ENCODE data around the gene DCUN1D2.
"Not testable (repeated sequence)": the region's sequence is repeated elsewhere in the genome, so short reads cannot be mapped to it uniquely, and the experiment has no call there.

Gene DCUN1D2

GRCh38 chr13:113466383-113466782 is 24.1 kb downstream of the DCUN1D2 start:
- DNase-seq (ENCODE audit: low read depth, low spot score), result no peak

- DNase-seq (ENCODE audit: low read depth, low spot score), result no peak
These were observed 25.2 kb downstream of the DCUN1D2 start for GRCh38 chr13:113465300-113465699.

GRCh38 chr13:113464476-113464875 is 26.0 kb downstream of the DCUN1D2 start:
- DNase-seq (ENCODE audit: low read depth, low spot score), result no peak

- no peak for DNase-seq (ENCODE audit: low read depth, low spot score)
These were observed 29.3 kb downstream of the DCUN1D2 start for GRCh38 chr13:113461022-113461751.

- no peak for DNase-seq (ENCODE audit: low read depth, low spot score)
These were observed 29.9 kb downstream of the DCUN1D2 start for GRCh38 chr13:113460599-113460998.

GRCh38 chr13:113460064-113460555 is 30.4 kb downstream of the DCUN1D2 start:
- no peak for DNase-seq (ENCODE audit: low read depth, low spot score)

- peak; percentile 63 for DNase-seq (ENCODE audit: low read depth, low spot score)
These were observed 32.1 kb downstream of the DCUN1D2 start for GRCh38 chr13:113458253-113459065.

GRCh38 chr13:113457510-113457909 is 33.0 kb downstream of the DCUN1D2 start:
- DNase-seq (ENCODE audit: low read depth, low spot score), result no peak

GRCh38 chr13:113456116-113456702 is 34.3 kb downstream of the DCUN1D2 start:
- no peak for DNase-seq (ENCODE audit: low read depth, low spot score)

GRCh38 chr13:113455384-113455783 is 35.1 kb downstream of the DCUN1D2 start:
- DNase-seq (ENCODE audit: low read depth, low spot score), result no peak

GRCh38 chr13:113454936-113455335 is 35.6 kb downstream of the DCUN1D2 start:
- no peak for DNase-seq (ENCODE audit: low read depth, low spot score)

- DNase-seq (ENCODE audit: low read depth, low spot score), result no peak
These were observed 37.3 kb downstream of the DCUN1D2 start, which contains the start of gene ADPRHL1 for GRCh38 chr13:113452942-113453901. Gene ADPRHL1 (minus strand): TSS chr13:113453488. CDS start chr13:113453437, 51 bp downstream.

- DNase-seq (ENCODE audit: low read depth, low spot score), result no peak
These were observed 38.0 kb downstream of the DCUN1D2 start for GRCh38 chr13:113452466-113452865.

GRCh38 chr13:113451951-113452421 is 38.5 kb downstream of the DCUN1D2 start:
- DNase-seq (ENCODE audit: low read depth, low spot score), result no peak

- DNase-seq (ENCODE audit: low read depth, low spot score), result peak; percentile 62
These were observed 39.5 kb downstream of the DCUN1D2 start for GRCh38 chr13:113450861-113451620.

GRCh38 chr13:113450348-113450744 is 40.2 kb downstream of the DCUN1D2 start:
- not testable (repeated sequence) for DNase-seq (ENCODE audit: low read depth, low spot score)

- no peak for DNase-seq (ENCODE audit: low read depth, low spot score)
These were observed 40.7 kb downstream of the DCUN1D2 start for GRCh38 chr13:113449693-113450347.

GRCh38 chr13:113448885-113449692 is 41.4 kb downstream of the DCUN1D2 start:
- no peak for DNase-seq (ENCODE audit: low read depth, low spot score)

- no peak for DNase-seq (ENCODE audit: low read depth, low spot score)
These were observed 42.0 kb downstream of the DCUN1D2 start for GRCh38 chr13:113448545-113448884.

All from astrocyte of the hippocampus (primary cell).